GM12878 (cell line): Measurements from ENCODE around the gene TTYH1. TPM values are rescaled to one million over a fixed set of nuclear protein-coding genes. Genes with fewer than 3 reads are reported as not detected.

Experiments used
- ATF2 ChIP-seq: IDR thresholded peaks from 2 replicates; pipeline ENCODE4 v1.6.1; 2012; ENCODE audit warnings: low read length, inconsistent platforms
- ATF3 ChIP-seq: IDR thresholded peaks from 2 replicates; pipeline ENCODE4 v1.6.1; 2011; ENCODE audit warnings: low read depth, mild to moderate bottlenecking, low read length, moderate library complexity, borderline replicate concordance; ENCODE audit errors: extremely low read depth
- BACH1 ChIP-seq: fragments of 450-650 bp; IDR thresholded peaks from 2 replicates; pipeline ENCODE4 v1.6.1; 2017; ENCODE audit warnings: mild to moderate bottlenecking, borderline replicate concordance
- BCL3 ChIP-seq: IDR thresholded peaks from 2 replicates; pipeline ENCODE4 v1.6.1; 2011; ENCODE audit warnings: borderline replicate concordance, low read depth, mild to moderate bottlenecking, moderate library complexity, low read length; ENCODE audit not compliant: insufficient read depth, poor library complexity, severe bottlenecking
- CBX5 ChIP-seq: sonication (generic); IDR thresholded peaks from 2 replicates; pipeline ENCODE4 v1.6.1; 2016; ENCODE audit warnings: low read depth, moderate library complexity, mild to moderate bottlenecking, inconsistent platforms
- CHD1 ChIP-seq: IDR thresholded peaks from 2 replicates; pipeline ENCODE4 v1.6.1; 2012; ENCODE audit warnings: low read depth, low read length, improper control_type of control experiment
- CHD4 ChIP-seq: fragments of 200-600 bp; sonication (generic); IDR thresholded peaks from 2 replicates; pipeline ENCODE4 v1.6.1; 2016; ENCODE audit warnings: mild to moderate bottlenecking
- EGR1 ChIP-seq, 2 experiments: IDR thresholded peaks; 1 replicate in 1 of 2; 2 replicates in 1 of 2; pipeline ENCODE4 v1.6.1; 2011 to 2012; ENCODE audit warnings: low read depth in 2 of 2, low read length in 2 of 2, borderline replicate concordance in 1 of 2, mild to moderate bottlenecking in 1 of 2, moderate library complexity in 1 of 2
- ESRRA ChIP-seq: IDR thresholded peaks from 2 replicates; pipeline ENCODE4 v1.6.1; 2012; ENCODE audit warnings: mild to moderate bottlenecking, low read length, improper control_type of control experiment
- FOXK2 ChIP-seq: fragments of 450-650 bp; IDR thresholded peaks from 2 replicates; pipeline ENCODE4 v1.6.1; 2017; ENCODE audit warnings: mild to moderate bottlenecking, moderate library complexity
- GATAD2B ChIP-seq: fragments of 450-650 bp; conservative IDR thresholded peaks from 2 replicates; pipeline ENCODE4 v1.6.1; 2017; ENCODE audit warnings: low read depth, mild to moderate bottlenecking, moderate library complexity
- HDAC6 ChIP-seq: fragments of 200-600 bp; sonication (generic); IDR thresholded peaks from one replicate; pipeline ENCODE4 v1.8.0; 2017; ENCODE audit warnings: antibody characterized with exemption; ENCODE audit not compliant: unreplicated experiment
- IRF3 ChIP-seq: fragments of 450-650 bp; IDR thresholded peaks from 2 replicates; pipeline ENCODE4 v1.6.1; 2014; ENCODE audit warnings: mild to moderate bottlenecking
- KDM1A ChIP-seq: fragments of 200-600 bp; sonication (generic); IDR thresholded peaks from 2 replicates; pipeline ENCODE4 v1.6.1; 2016; ENCODE audit warnings: borderline replicate concordance
- NFIC ChIP-seq: IDR thresholded peaks from 2 replicates; pipeline ENCODE4 v1.6.1; 2012; ENCODE audit warnings: low read depth, mild to moderate bottlenecking, inconsistent platforms, low read length, moderate library complexity
- NFXL1 ChIP-seq: fragments of 450-650 bp; IDR thresholded peaks from 2 replicates; pipeline ENCODE4 v1.6.1; 2017; ENCODE audit warnings: antibody characterized with exemption, mild to moderate bottlenecking, borderline replicate concordance
- NR2C2 ChIP-seq: IDR thresholded peaks from 2 replicates; pipeline ENCODE4 v1.6.1; 2011; ENCODE audit warnings: borderline replicate concordance, low read depth; ENCODE audit not compliant: control insufficient read depth, insufficient read length
- NR2F1 ChIP-seq: fragments of 450-650 bp; conservative IDR thresholded peaks from 2 replicates; pipeline ENCODE4 v1.6.1; 2017; ENCODE audit warnings: mild to moderate bottlenecking
- PKNOX1 ChIP-seq: fragments of 450-650 bp; IDR thresholded peaks from 2 replicates; pipeline ENCODE4 v1.6.1; 2016; ENCODE audit warnings: mild to moderate bottlenecking
- POLR2AphosphoS2 ChIP-seq: IDR thresholded peaks from 2 replicates; pipeline ENCODE4 v1.6.1; 2011; ENCODE audit warnings: low read depth, mild to moderate bottlenecking, low read length, improper control_type of control experiment, moderate library complexity
- RAD21 ChIP-seq: IDR thresholded peaks from 2 replicates; pipeline ENCODE4 v1.6.1; 2011; ENCODE audit warnings: mild to moderate bottlenecking, low read depth, low read length, moderate library complexity; ENCODE audit not compliant: insufficient read depth
- SIX5 ChIP-seq: IDR thresholded peaks from 2 replicates; pipeline ENCODE4 v1.6.1; 2011; ENCODE audit warnings: mild to moderate bottlenecking, low read depth, low read length, moderate library complexity; ENCODE audit not compliant: severe bottlenecking
- TARDBP ChIP-seq: IDR thresholded peaks from 2 replicates; pipeline ENCODE4 v1.6.1; 2016; ENCODE audit warnings: borderline replicate concordance
- TCF7 ChIP-seq: IDR thresholded peaks from 2 replicates; pipeline ENCODE4 v1.6.1; 2014; ENCODE audit warnings: antibody characterized with exemption, borderline replicate concordance
- ZNF217 ChIP-seq: fragments of 450-650 bp; IDR thresholded peaks from 2 replicates; pipeline ENCODE4 v1.6.1; 2017; ENCODE audit warnings: antibody characterized with exemption, mild to moderate bottlenecking
- polyA plus RNA-seq, 11 experiments: library from polyadenylated mRNA; depleted of rRNA in 4 of 11; unstranded in 6 of 11; stranded (reverse) in 5 of 11; fragments of >200 nt; fragmentation: Nextera tagmentation in 4 of 11; fragmentation: Illumina TruSeq in 1 of 11; extraction: Ambion mirVana in 4 of 11; extraction: Trizol in 1 of 11; gene quantifications; 1 replicate in 1 of 11; 2 replicates in 10 of 11; pipeline versions ENCODE4 v1.2.1 to v1.2.3, GENCODE V29; 2011 to 2016; ENCODE audit warnings: inconsistent platforms in 2 of 11, missing spikeins in 2 of 11, low read depth in 1 of 11
- total RNA-seq, 4 experiments: library from RNA; depleted of rRNA in 3 of 4; stranded (reverse); fragments of >200 nt in 3 of 4; fragmentation: Illumina TruSeq in 1 of 4; extraction: Trizol in 1 of 4; gene quantifications; 2 replicates each; pipeline versions ENCODE4 v1.2.1 to v1.2.3, GENCODE V29; 2013 to 2021

The TTYH1 gene
- total and polyA plus RNA-seq, 10 of the 15 experiments (the other 5 are each of a cell fraction or from before 2014, with no cell fraction given), result 0.01 to 0.36 (median 0.09) TPM; not detected in 3

- no peak for TF ChIP-seq NFIC
- 0 out of 2 replicates have a peak, but pooled peaks have one; percentile 66 for TF ChIP-seq NFXL1
- TF ChIP-seq NR2C2, result no peak
- TF ChIP-seq BCL3, result no peak
- TF ChIP-seq EGR1 (IDR thresholded peaks at IDR 0.05; ENCODE audit: borderline replicate concordance in 1 of 2, low read depth in 2 of 2, low read length in 2 of 2), result peak; percentile 94 to 97
- 0 out of 2 replicates have a peak, but pooled peaks have one; percentile 13 for TF ChIP-seq ESRRA
- no peak for TF ChIP-seq ZNF217
- TF ChIP-seq IRF3, result peak; percentile 39; the same call in 1 of the 2 replicates
- TF ChIP-seq BACH1, result peak; percentile 76
- peak; percentile 93 for TF ChIP-seq POLR2AphosphoS2
- TF ChIP-seq RAD21, result no peak
- no peak for TF ChIP-seq ATF3
- TF ChIP-seq FOXK2, result peak; percentile 45; the same call in 1 of the 2 replicates
- TF ChIP-seq CHD4, result no peak
- TF ChIP-seq NR2F1, result peak; percentile 55
- peak; percentile 23 for TF ChIP-seq SIX5
- TF ChIP-seq KDM1A, result no peak
- peak; percentile 64 for TF ChIP-seq PKNOX1
- no peak for TF ChIP-seq TARDBP
- TF ChIP-seq TCF7, result no peak
- no peak for TF ChIP-seq HDAC6
- TF ChIP-seq ATF2, result no peak
- peak; percentile 78; the same call in 1 of the 2 replicates for TF ChIP-seq GATAD2B
- TF ChIP-seq CHD1, result no peak
- TF ChIP-seq CBX5, result no peak
Observed at GRCh38 chr19:54448774-54449700, 33.8 kb downstream of the TTYH1 start, which contains the start of gene LENG8 (continued).
